Vagina (tissue), 2 donors: ENCODE results near the gene CETP. TPM values are rescaled to one million over a fixed set of nuclear protein-coding genes. Genes with fewer than 3 reads are reported as not detected.

Source experiments
- DNase-seq, 2 donors: peaks; one replicate each; pipeline ENCODE4 v3.0.0-alpha.2; 2017; ENCODE audit errors: extremely low spot score in 2 of 2
- H3K27ac ChIP-seq: fragments of 200-600 bp; sonication (generic); one replicate; pipeline ENCODE4 v1.5.1; 2019
- H3K27me3 ChIP-seq: fragments of 200-600 bp; sonication (generic); one replicate; pipeline ENCODE4 v1.5.1; 2019
- H3K36me3 ChIP-seq, 2 donors: fragments of 200-600 bp; sonication (generic); one replicate each; pipeline ENCODE4 v1.5.1; 2017 to 2019
- H3K4me1 ChIP-seq: fragments of 200-600 bp; sonication (generic); one replicate; pipeline ENCODE4 v1.5.1; 2019
- H3K4me3 ChIP-seq, 2 donors: fragments of 200-600 bp; sonication (generic); 1 replicate in 1 of 2; 2 replicates in 1 of 2; pipeline ENCODE4 v1.5.1; 2016 to 2019
- H3K9me3 ChIP-seq: fragments of 200-600 bp; sonication (generic); one replicate; pipeline ENCODE4 v1.5.1; 2019
- POLR2A ChIP-seq, 2 donors: fragments of 450-650 bp; IDR thresholded peaks; one replicate each; pipeline ENCODE4 v1.6.1; 2017; ENCODE audit warnings: antibody characterized with exemption in 2 of 2, mild to moderate bottlenecking in 2 of 2, moderate library complexity in 2 of 2
- POLR2AphosphoS5 ChIP-seq, 2 donors: sonication (generic); formaldehyde crosslinking; IDR thresholded peaks; one replicate each; pipeline ENCODE4 v1.9.0; 2017; ENCODE audit warnings: antibody characterized with exemption in 2 of 2, mild to moderate bottlenecking in 2 of 2, low read depth in 1 of 2; ENCODE audit not compliant: insufficient read depth in 1 of 2
- intact Hi-C: fragments of 100-400 bp; cut with DNase I; formaldehyde crosslinking; loops from one replicate; pipeline ENCODE4 v1.15.1; 2023
- total RNA-seq: library from RNA; depleted of rRNA; stranded (reverse); fragments of >200 nt; gene quantifications from one replicate; pipeline ENCODE4 v1.2.3, GENCODE V29; 2016
- TF ChIP-seq, protein P1 (sequence below), 3 experiments: fragments of 450-650 bp in 2 of 3; fragments of 200-600 bp in 1 of 3; sonication (generic) in 1 of 3; IDR thresholded peaks; one replicate each; pipeline ENCODE4 v1.5.1; 2017 to 2019; ENCODE audit warnings: antibody characterized with exemption in 3 of 3, mild to moderate bottlenecking in 2 of 3, moderate library complexity in 2 of 3

CETP gene
- total RNA-seq, 1 donor from 2014 or later = not detected

- no peak for DNase-seq
- H3K36me3 ChIP-seq = peaks cover 0 to 47% of the 10 kb centered on the region in 2 donors
These were observed 58.0 kb downstream of the CETP start for GRCh38 chr16:57019746-57020145.

DNA sequence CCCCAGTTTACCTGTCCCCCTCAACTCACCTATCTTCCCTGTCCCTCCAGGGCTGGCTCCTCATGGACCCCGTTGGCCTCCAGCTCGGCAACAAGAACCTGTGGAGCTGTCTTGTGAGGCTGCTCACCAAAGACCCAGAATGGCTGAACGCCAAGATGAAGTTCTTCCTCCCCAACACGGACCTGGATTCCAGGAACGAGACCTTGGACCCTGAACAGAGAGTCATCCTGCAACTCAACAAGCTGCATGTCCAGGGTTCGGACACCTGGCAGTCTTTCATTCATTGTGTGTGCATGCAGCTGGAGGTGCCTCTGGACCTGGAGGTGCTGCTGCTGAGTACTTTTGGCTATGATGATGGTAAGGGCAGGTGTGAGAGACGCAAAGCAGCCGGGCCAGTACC lies 58.9 kb downstream of the CETP start:
- no peak overlapping the region for H3K27ac ChIP-seq
- no peaks in the 10 kb centered on the region for H3K9me3 ChIP-seq
- no peaks in the 10 kb centered on the region for H3K27me3 ChIP-seq
- TF ChIP-seq POLR2AphosphoS5 (IDR thresholded peaks at IDR 0.05; ENCODE audit: insufficient read depth in 1 of 2, low read depth in 1 of 2) (no peak), POLR2A (IDR thresholded peaks at IDR 0.05) (no peak)
- TF ChIP-seq, protein P1, sequence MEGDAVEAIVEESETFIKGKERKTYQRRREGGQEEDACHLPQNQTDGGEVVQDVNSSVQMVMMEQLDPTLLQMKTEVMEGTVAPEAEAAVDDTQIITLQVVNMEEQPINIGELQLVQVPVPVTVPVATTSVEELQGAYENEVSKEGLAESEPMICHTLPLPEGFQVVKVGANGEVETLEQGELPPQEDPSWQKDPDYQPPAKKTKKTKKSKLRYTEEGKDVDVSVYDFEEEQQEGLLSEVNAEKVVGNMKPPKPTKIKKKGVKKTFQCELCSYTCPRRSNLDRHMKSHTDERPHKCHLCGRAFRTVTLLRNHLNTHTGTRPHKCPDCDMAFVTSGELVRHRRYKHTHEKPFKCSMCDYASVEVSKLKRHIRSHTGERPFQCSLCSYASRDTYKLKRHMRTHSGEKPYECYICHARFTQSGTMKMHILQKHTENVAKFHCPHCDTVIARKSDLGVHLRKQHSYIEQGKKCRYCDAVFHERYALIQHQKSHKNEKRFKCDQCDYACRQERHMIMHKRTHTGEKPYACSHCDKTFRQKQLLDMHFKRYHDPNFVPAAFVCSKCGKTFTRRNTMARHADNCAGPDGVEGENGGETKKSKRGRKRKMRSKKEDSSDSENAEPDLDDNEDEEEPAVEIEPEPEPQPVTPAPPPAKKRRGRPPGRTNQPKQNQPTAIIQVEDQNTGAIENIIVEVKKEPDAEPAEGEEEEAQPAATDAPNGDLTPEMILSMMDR (IDR thresholded peaks at IDR 0.05) = no peak
- H3K4me3 ChIP-seq = no peak overlapping the region
- H3K4me1 ChIP-seq = no peaks in the 10 kb centered on the region
- H3K36me3 ChIP-seq = peaks cover 0 to 47% of the 10 kb centered on the region in 2 donors
- intact Hi-C loops = no loop called here
- no peak for DNase-seq

More at GRCh38 chr16:57019746-57020145, 58.0 kb downstream of the CETP start:
- Histone ChIP-seq H3K4me1 (no peaks in the 10 kb centered on the region), H3K27me3 (no peaks in the 10 kb centered on the region), H3K27ac (no peak overlapping the region), H3K9me3 (no peaks in the 10 kb centered on the region), H3K4me3 (no peak overlapping the region)
- intact Hi-C loops = no loop called here
- TF ChIP-seq, protein P1 (IDR thresholded peaks at IDR 0.05) = no peak
- TF ChIP-seq POLR2AphosphoS5 (IDR thresholded peaks at IDR 0.05; ENCODE audit: insufficient read depth in 1 of 2, low read depth in 1 of 2) (no peak), POLR2A (IDR thresholded peaks at IDR 0.05) (no peak)

DNA sequence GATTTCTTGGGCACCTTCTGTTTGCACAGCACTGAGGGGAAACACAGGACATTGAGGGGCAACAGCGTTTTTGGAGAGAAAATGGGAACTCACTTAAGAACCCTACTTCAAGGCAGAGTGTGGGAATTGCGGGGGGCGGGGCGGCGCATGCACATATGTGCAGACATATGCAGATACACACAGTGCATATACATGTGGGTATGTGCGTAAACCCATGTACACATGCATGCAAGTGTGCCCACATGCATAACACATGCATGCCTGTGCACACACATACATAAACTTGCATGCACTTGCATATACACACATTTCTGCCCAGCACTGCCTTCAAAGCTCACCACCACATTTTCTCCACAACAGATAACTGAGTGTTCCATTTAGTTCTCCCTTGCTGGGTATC lies 60.0 kb downstream of the CETP start:
- no peak overlapping the region for H3K4me3 ChIP-seq
- no peak overlapping the region for H3K27ac ChIP-seq
- H3K4me1 ChIP-seq = no peaks in the 10 kb centered on the region
- peaks cover 0 to 47% of the 10 kb centered on the region in 2 donors for H3K36me3 ChIP-seq
- no peak for DNase-seq
- intact Hi-C loops = no loop called here
- H3K27me3 ChIP-seq = no peaks in the 10 kb centered on the region
- H3K9me3 ChIP-seq = no peaks in the 10 kb centered on the region
- TF ChIP-seq POLR2AphosphoS5 (IDR thresholded peaks at IDR 0.05; ENCODE audit: insufficient read depth in 1 of 2, low read depth in 1 of 2) (no peak), POLR2A (IDR thresholded peaks at IDR 0.05) (no peak)
- TF ChIP-seq, protein P1 (IDR thresholded peaks at IDR 0.05) = no peak

- H3K4me1 ChIP-seq = no peaks in the 10 kb centered on the region
- H3K9me3 ChIP-seq = no peaks in the 10 kb centered on the region
- H3K27me3 ChIP-seq = no peaks in the 10 kb centered on the region
- no peak overlapping the region for H3K4me3 ChIP-seq
- H3K27ac ChIP-seq = no peak overlapping the region
- DNase-seq = no peak
- intact Hi-C loops = no loop called here
- TF ChIP-seq POLR2AphosphoS5 (IDR thresholded peaks at IDR 0.05; ENCODE audit: insufficient read depth in 1 of 2, low read depth in 1 of 2) (no peak), POLR2A (IDR thresholded peaks at IDR 0.05) (no peak)
- TF ChIP-seq, protein P1 (IDR thresholded peaks at IDR 0.05) = no peak
- peaks cover 0 to 45% of the 10 kb centered on the region in 2 donors for H3K36me3 ChIP-seq
These were observed 60.7 kb downstream of the CETP start for GRCh38 chr16:57022445-57022844.

- H3K27me3 ChIP-seq = no peaks in the 10 kb centered on the region
- no peaks in the 10 kb centered on the region for H3K4me1 ChIP-seq
- no peaks in the 10 kb centered on the region for H3K9me3 ChIP-seq
- H3K36me3 ChIP-seq = peaks cover 0 to 33% of the 10 kb centered on the region in 2 donors
- no peak for TF ChIP-seq POLR2A (IDR thresholded peaks at IDR 0.05)
- no peak for TF ChIP-seq POLR2AphosphoS5 (IDR thresholded peaks at IDR 0.05; ENCODE audit: insufficient read depth in 1 of 2, low read depth in 1 of 2)
- TF ChIP-seq, protein P1 (IDR thresholded peaks at IDR 0.05) = no peak
- DNase-seq = no peak
- intact Hi-C loops = no loop called here
- H3K27ac ChIP-seq = no peak overlapping the region
- no peak overlapping the region for H3K4me3 ChIP-seq
These were observed 61.9 kb downstream of the CETP start for GRCh38 chr16:57023541-57024249.
